SK-N-MC (cell line): Measurements from ENCODE around the gene BEGAIN.

Experiments used
- DNase-seq: peaks from one replicate; pipeline ENCODE4 v3.0.0-alpha.2; 2011; ENCODE audit warnings: low read depth, low spot score
- H3K27ac ChIP-seq: fragments of 200-600 bp; sonication (generic); 2 replicates; pipeline ENCODE4 v1.5.1; 2016; ENCODE audit warnings: mixed run types
- H3K36me3 ChIP-seq: fragments of 200-600 bp; sonication (generic); 2 replicates; pipeline ENCODE4 v1.6.1; 2017; ENCODE audit warnings: antibody characterized with exemption, low read length, mixed read lengths; ENCODE audit not compliant: insufficient read depth
- H3K4me3 ChIP-seq: fragments of 200-600 bp; sonication (generic); 2 replicates; pipeline ENCODE4 v1.5.1; 2016
- H3K9ac ChIP-seq: fragments of 200-600 bp; sonication (generic); 2 replicates; pipeline ENCODE4 v1.8.0; 2017; ENCODE audit warnings: mixed run types, mixed read lengths; ENCODE audit not compliant: insufficient read length
- H3K9me3 ChIP-seq: fragments of 200-600 bp; sonication (generic); 2 replicates; pipeline ENCODE4 v1.6.1; 2017; ENCODE audit warnings: low read depth, mild to moderate bottlenecking, antibody characterized with exemption, low read length, moderate library complexity, mixed read lengths
- EZH2 ChIP-seq: fragments of 200-600 bp; sonication (generic); IDR thresholded peaks from one replicate; pipeline ENCODE4 v1.6.1; 2017; ENCODE audit warnings: antibody characterized with exemption
- FOXP2 ChIP-seq: optimal IDR thresholded peaks from 2 replicates; pipeline ENCODE3; 2011; ENCODE audit warnings: mild to moderate bottlenecking, moderate library complexity; ENCODE audit not compliant: insufficient read depth; ENCODE audit errors: extremely low read length, control extremely low read depth
- POLR2AphosphoS5 ChIP-seq: IDR thresholded peaks from 2 replicates; pipeline ENCODE4 v1.6.1; 2012; ENCODE audit warnings: mild to moderate bottlenecking, low read depth, low read length, borderline replicate concordance

The BEGAIN gene

DNA sequence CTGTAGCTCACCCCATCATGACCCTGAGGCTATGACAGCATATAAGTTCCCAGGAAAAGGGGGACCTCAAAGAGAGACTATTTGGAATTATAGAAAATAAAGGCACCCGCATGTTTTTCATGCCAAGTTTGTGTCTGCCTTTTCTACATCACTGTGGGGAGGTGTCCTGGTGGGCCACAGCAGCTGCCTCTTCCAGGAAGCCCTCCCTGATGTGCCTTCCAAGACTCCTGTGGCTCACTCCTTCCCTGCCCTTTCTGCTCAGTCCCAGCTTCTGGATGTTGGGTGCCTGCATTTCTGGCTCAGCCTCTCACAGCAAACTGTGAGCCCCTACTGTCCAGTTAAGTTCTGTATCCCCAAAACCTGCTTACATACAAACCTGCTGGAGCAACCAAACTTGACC, 36.3 kb upstream of the BEGAIN start:
- no peaks in the 10 kb centered on the region for H3K36me3 ChIP-seq
- DNase-seq, result no peak
- no peak for TF ChIP-seq EZH2
- no peak for TF ChIP-seq FOXP2
- TF ChIP-seq POLR2AphosphoS5, result no peak
- no peaks in the 10 kb centered on the region; the same call in 1 of the 2 replicates for H3K9me3 ChIP-seq
- H3K9ac ChIP-seq, result no peak overlapping the region
- H3K4me3 ChIP-seq, result no peak overlapping the region
- no peak overlapping the region for H3K27ac ChIP-seq

DNA sequence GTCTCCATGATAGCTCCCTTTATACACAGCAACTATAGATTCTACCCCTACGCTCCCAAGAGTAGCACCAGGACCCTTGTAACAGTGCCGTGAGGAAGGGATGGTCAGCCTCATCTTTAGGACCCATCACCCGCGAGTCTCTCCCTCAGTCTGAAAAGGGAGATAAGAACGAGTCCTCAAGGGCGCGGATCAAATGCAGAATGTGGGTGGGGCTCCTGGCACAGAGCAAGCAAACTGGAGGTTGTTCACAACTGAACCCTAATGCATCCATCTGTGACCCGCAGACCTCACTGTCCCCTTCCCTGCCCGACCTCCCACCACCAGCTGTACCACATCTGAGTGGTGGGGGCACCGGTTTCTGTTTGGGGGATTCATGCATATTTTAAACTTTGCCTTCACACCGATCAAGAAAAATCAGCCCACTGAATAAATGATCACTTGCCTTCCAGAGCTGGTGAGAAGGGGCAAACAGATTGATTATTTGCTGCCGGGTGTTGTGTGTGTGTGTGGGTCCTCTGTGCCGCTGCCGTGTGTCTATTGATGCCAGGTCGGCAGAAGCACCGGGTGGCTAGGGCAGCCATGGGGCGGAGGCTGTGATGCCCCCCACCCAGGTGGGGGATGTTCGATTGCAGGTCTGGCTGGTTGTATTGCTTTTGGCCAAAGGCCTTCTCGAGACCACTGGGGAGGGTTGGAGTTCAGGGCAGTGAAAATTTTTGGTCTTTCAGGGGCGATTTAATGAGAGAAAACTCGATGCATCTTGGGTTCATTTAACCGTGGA, 35.7 kb upstream of the BEGAIN start:
- Histone ChIP-seq H3K4me3 (no peak overlapping the region), H3K9me3 (no peaks in the 10 kb centered on the region; the same call in 1 of the 2 replicates), H3K36me3 (no peaks in the 10 kb centered on the region), H3K9ac (no peak overlapping the region), H3K27ac (no peak overlapping the region)
- TF ChIP-seq FOXP2 (no peak), EZH2 (no peak), POLR2AphosphoS5 (no peak)
- no peak for DNase-seq

DNA sequence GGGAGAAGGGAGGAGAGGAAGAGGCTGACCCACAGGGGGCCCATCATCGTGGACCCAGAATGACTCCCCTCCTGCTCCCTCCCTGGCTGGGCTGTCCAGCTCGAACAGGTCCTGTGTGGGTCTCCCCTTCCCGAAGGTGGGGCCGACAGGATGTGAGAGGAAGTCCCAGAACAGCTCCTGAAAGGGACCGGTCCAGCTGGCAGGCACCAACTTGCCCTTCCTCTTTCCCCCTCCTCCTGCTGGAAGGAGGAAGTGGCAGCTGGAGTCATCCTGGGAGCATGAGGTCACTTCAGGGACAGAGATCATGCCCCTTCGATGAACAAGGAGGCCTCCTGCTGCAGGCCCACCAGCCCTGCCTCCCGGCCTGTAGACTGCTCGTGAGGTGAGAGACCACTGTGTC, 35.0 kb upstream of the BEGAIN start:
- Histone ChIP-seq H3K4me3 (no peak overlapping the region), H3K9ac (no peak overlapping the region), H3K27ac (no peak overlapping the region), H3K36me3 (no peaks in the 10 kb centered on the region), H3K9me3 (no peaks in the 10 kb centered on the region; the same call in 1 of the 2 replicates)
- no peak for TF ChIP-seq FOXP2
- no peak for DNase-seq

DNA sequence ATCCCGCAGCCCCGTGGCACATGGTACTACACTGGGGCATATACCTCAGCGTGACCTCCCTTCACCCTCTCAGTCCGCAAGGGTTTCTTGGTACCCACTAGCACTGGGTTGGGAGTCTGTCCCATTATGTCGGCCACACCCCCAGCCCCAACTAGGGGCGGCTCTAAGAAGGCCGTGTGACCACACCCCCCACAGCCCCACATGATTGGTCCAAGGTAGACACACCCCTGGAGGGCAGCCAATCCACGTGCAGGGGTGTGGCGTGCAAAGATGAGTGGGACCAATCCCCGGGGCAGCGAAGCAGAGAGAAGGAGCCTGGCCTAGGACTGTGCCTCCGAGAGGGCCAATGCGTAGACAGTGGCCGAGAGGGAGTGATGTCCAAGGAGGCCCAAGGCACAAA, 34.6 kb upstream of the BEGAIN start:
- Histone ChIP-seq H3K9me3 (no peaks in the 10 kb centered on the region; the same call in 1 of the 2 replicates), H3K27ac (no peak overlapping the region), H3K36me3 (no peaks in the 10 kb centered on the region), H3K4me3 (no peak overlapping the region), H3K9ac (no peak overlapping the region)
- DNase-seq, result no peak
- no peak for TF ChIP-seq POLR2AphosphoS5
- no peak for TF ChIP-seq FOXP2
- no peak for TF ChIP-seq EZH2

DNA sequence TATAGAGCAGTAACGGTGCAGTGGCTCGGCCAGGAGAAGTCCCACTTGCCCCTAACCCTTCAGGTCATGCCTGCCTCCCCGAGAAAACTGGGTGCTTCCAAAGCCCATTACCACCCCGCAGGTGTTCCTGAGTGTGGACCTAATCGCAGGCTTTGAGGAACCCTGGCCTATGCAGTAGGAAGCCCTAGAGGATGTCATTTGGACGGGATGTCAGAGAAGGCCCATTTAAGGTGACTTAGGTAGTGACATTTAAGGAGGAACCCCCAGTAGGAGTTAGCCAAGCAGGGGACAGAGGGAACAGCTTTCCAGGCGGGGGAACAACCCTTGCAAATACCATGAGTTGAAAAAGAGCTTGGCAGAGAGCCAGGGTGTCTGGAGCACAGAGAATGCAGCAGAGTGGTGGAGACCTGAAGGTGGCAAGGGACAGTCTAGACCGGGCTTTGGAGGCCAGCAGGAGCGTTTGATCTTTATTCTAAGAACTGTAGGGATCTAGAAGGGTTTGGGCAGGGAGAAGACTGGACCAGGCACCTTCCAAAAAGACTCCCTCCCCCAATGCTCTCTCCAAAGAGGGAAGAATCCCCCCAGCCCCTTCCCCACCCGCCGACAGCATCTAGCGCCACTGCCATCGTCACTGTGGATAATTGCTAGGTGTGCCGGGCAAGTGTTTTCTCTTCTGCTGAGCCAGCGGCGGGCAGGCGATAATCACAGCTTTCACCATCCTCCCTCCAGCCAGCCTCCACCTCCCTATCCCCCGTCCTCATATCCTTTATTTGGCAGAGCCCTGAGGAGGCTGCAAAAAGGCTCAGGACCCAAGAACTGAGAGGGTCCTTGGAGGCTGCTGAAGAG, 33.3 kb upstream of the BEGAIN start:
- Histone ChIP-seq H3K9me3 (no peaks in the 10 kb centered on the region), H3K36me3 (no peaks in the 10 kb centered on the region), H3K27ac (no peak overlapping the region), H3K9ac (no peak overlapping the region), H3K4me3 (no peak overlapping the region)
- no peak for TF ChIP-seq EZH2
- no peak for TF ChIP-seq POLR2AphosphoS5
- no peak for TF ChIP-seq FOXP2
- no peak for DNase-seq

DNA sequence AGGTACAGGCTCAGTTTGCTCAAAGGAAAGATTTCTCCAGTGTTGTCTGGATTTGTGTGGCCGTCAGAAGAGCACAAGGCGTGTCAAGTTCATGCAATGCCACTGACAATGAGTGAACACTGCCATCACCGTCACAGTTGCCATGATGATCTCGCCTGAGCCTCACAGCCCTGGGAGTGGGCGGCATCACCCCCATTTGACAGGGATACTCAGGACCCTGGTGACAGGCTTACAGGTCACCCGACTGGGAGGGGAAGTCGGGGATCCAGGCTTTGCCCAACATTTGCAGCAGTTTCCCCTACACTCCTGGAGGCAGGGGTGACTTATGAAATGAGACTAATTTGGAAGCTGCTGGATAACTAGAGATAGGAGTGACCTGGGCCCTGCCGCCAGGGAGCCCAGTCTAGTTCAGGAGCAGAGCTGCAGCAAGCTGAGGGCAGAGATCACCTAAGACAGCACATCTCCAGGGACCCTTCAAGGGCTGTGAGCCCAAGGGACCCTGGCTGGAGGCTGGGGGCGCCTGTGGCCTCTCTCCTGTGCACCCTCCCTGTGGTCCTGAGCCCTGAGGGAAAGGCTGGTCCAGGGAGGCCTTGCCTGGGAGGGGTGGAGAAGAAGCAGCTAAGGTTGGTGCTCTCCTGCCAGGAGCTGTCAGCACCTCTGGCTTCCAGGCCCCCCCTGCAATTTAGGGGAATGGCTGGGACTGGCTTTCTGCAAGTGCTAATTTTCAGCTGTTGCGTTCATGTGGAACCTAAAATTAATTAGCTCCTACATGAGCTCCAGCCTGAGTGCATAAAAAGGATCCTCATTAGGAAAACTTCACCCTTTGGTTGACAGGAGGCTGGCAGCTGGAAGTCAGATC, 32.4 kb upstream of the BEGAIN start:
- H3K27ac ChIP-seq, result no peak overlapping the region
- H3K36me3 ChIP-seq, result no peaks in the 10 kb centered on the region
- DNase-seq, result no peak
- H3K9me3 ChIP-seq, result no peaks in the 10 kb centered on the region
- H3K4me3 ChIP-seq, result no peak overlapping the region
- no peak for TF ChIP-seq POLR2AphosphoS5
- no peak for TF ChIP-seq FOXP2
- TF ChIP-seq EZH2, result no peak
- H3K9ac ChIP-seq, result no peak overlapping the region

DNA sequence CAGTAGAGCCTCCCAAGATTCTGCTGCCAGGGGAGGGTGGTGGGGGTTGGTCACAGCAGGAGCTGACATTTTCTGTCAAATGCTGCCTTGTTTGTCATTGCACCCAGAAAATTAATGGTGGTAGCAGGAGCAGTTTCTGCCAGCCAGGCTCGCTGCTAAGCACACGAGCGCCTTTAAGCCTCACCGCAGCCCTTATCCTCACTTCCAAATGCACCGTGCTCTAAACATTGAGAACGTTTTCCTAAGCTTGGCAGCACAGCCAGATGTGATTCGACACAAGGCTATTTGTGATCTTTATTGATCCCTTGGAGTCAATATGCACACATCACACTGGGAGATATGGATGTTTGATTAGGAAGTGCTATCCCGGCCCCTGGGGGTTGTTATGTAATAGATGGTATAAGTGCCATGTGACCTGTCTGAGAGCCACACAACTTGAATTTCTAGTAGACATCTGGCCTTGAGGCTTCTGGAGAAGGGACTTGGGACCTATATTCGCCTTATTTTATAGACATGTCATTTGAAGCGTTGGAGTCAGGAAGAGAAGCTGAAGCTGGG, 31.6 kb upstream of the BEGAIN start:
- no peaks in the 10 kb centered on the region for H3K9me3 ChIP-seq
- TF ChIP-seq EZH2 (no peak), FOXP2 (no peak), POLR2AphosphoS5 (no peak)
- H3K27ac ChIP-seq, result no peak overlapping the region
- H3K36me3 ChIP-seq, result no peaks in the 10 kb centered on the region
- H3K9ac ChIP-seq, result no peak overlapping the region
- H3K4me3 ChIP-seq, result no peak overlapping the region
- no peak for DNase-seq

DNA sequence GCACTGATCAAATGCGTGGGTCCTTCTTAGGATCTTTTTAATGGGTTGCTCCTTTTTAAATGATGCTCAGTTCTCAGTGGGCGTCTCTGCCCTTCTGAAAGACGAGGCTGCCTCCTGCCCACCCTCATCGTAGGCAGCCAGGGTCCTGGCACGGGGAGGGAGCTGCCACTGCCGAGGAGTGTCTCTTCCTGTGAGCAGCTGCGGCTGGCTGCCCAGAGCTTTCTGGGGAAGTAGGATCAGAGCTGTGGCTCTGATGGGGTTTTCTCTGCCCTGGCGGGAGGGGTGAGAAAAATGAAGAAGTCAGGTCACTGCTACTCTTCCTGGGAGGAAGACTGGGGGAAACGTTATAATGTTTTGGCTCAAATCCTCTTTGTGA, 31.1 kb upstream of the BEGAIN start:
- Histone ChIP-seq H3K36me3 (no peaks in the 10 kb centered on the region), H3K9ac (no peak overlapping the region), H3K9me3 (no peaks in the 10 kb centered on the region), H3K27ac (no peak overlapping the region), H3K4me3 (no peak overlapping the region)
- TF ChIP-seq FOXP2 (no peak), EZH2 (no peak), POLR2AphosphoS5 (no peak)
- DNase-seq, result no peak
